NB4 (cell line): ENCODE measurements around the gene TRIM21.

Experiments used
- TF ChIP-seq, protein P1 (sequence below): IDR thresholded peaks from 2 replicates; pipeline ENCODE4 v1.6.1; 2011; ENCODE audit warnings: low read depth, low read length
- TF ChIP-seq, protein P2 (sequence below): IDR thresholded peaks from one replicate; pipeline ENCODE4 v1.5.1; 2012; ENCODE audit warnings: low read depth, low read length

DNA sequence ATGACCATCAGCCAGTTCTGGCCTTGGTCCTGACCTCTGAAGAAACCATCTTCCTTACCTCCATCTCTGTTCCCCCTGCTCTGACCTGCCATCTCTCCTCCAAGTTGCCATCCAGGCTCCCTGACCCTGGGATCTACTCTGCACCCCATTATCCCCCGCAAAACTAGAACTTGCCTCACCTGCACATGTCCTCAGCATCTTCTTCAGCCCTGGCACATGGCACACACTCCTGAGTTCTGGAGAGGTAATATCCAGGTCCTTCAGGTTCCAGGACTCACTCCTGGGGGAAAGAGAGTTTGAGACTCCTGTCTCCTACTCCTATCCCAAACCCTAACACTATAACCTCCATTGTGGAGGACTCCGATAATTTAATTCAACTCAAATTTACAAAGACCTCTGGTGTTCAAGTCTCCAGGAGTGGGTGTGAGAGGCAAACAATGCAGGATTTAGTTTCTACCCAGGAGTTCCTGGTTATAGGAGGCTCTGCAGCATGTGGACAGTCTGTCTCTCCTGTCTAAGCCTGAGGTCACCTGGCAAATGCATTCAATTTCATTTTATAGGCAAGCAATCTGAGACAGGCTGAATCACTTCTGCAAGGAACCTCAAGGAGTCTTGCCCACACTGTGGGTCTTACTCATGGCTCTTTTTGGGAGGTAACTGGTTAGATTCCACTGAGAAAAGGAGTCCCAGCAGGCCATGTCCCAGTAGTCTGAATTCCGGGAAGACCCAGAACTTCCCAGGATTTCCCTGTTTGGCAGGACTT, 7.3 kb downstream of the TRIM21 start:
- TF ChIP-seq, protein P1, sequence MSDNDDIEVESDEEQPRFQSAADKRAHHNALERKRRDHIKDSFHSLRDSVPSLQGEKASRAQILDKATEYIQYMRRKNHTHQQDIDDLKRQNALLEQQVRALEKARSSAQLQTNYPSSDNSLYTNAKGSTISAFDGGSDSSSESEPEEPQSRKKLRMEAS, result no peak
- TF ChIP-seq, protein P2, sequence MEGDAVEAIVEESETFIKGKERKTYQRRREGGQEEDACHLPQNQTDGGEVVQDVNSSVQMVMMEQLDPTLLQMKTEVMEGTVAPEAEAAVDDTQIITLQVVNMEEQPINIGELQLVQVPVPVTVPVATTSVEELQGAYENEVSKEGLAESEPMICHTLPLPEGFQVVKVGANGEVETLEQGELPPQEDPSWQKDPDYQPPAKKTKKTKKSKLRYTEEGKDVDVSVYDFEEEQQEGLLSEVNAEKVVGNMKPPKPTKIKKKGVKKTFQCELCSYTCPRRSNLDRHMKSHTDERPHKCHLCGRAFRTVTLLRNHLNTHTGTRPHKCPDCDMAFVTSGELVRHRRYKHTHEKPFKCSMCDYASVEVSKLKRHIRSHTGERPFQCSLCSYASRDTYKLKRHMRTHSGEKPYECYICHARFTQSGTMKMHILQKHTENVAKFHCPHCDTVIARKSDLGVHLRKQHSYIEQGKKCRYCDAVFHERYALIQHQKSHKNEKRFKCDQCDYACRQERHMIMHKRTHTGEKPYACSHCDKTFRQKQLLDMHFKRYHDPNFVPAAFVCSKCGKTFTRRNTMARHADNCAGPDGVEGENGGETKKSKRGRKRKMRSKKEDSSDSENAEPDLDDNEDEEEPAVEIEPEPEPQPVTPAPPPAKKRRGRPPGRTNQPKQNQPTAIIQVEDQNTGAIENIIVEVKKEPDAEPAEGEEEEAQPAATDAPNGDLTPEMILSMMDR, result no peak
